Transverse colon (tissue), 4 donors: ENCODE measurements around the gene MMP10. TPM values are rescaled to one million over a fixed set of nuclear protein-coding genes. Genes with fewer than 3 reads are reported as not detected.
A peak's percentile ranks its signal among the peaks of the same experiment; 100 is the strongest.
"Not testable (repeated sequence)": the region's sequence is repeated elsewhere in the genome, so short reads cannot be mapped to it uniquely, and the experiment has no call there.

Experiments used
- DNase-seq: peaks from one replicate; pipeline ENCODE4 v3.0.0-alpha.2; 2019
- H3K27ac ChIP-seq, 4 donors: fragments of 200-600 bp; sonication (generic); 2 replicates each; pipeline ENCODE4 v1.5.1; 2016 to 2018; ENCODE audit warnings: inconsistent platforms in 4 of 4
- H3K27me3 ChIP-seq: fragments of 200-600 bp; sonication (generic); 2 replicates; pipeline ENCODE4 v1.5.1; 2017; ENCODE audit warnings: inconsistent platforms
- H3K36me3 ChIP-seq, 4 donors: fragments of 200-600 bp; sonication (generic); 2 replicates each; pipeline ENCODE4 v1.5.1; 2017 to 2019; ENCODE audit warnings: inconsistent platforms in 4 of 4
- H3K4me1 ChIP-seq, 4 donors: fragments of 200-600 bp; sonication (generic); 2 replicates each; pipeline ENCODE4 v1.5.1; 2017 to 2020; ENCODE audit warnings: inconsistent platforms in 4 of 4
- H3K4me3 ChIP-seq, 4 donors: fragments of 200-600 bp; sonication (generic); 1 replicate in 1 of 4; 2 replicates in 3 of 4; pipeline versions ENCODE4 v1.5.1 to v1.6.1; 2017 to 2019; ENCODE audit warnings: inconsistent platforms in 4 of 4
- H3K9me3 ChIP-seq, 2 donors: fragments of 200-600 bp; sonication (generic); 2 replicates each; pipeline ENCODE4 v1.5.1; 2017 to 2019; ENCODE audit warnings: inconsistent platforms in 2 of 2
- EP300 ChIP-seq: sonication (generic); formaldehyde crosslinking; IDR thresholded peaks from one replicate; pipeline ENCODE4 v1.6.1; 2017; ENCODE audit warnings: antibody characterized with exemption, low read depth
- POLR2A ChIP-seq: fragments of 450-650 bp; IDR thresholded peaks from one replicate; pipeline ENCODE4 v1.6.1; 2016; ENCODE audit warnings: antibody characterized with exemption, mild to moderate bottlenecking, moderate library complexity
- POLR2AphosphoS5 ChIP-seq, 3 donors: sonication (generic); formaldehyde crosslinking; IDR thresholded peaks; one replicate each; pipeline ENCODE4 v1.6.1; 2016; ENCODE audit warnings: antibody characterized with exemption in 3 of 3
- WGBS, 2 donors: methylation state at CpG; one replicate each; pipeline ENCODE4 v1.1.5; 2018; ENCODE audit warnings: low coverage in 1 of 2; 5-methylcytosine and 5-hydroxymethylcytosine counted together
- in situ Hi-C, 4 donors: fragments of 200-750 bp; cut with MboI; loops; one replicate each; pipeline versions ENCODE4 v1.15.0 to v1.15.1; 2017; ENCODE audit warnings: low sequenced_read_pairs in 3 of 4, low pct_ligation_motif_present in 1 of 4, low pct_unique_long_range_greater_than_20kb in 1 of 4
- intact Hi-C: fragments of 100-400 bp; cut with DNase I; formaldehyde crosslinking; loops from one replicate; pipeline ENCODE4 v1.15.1; 2023; ENCODE audit warnings: low total_unique reads
- total RNA-seq, 4 donors: library from RNA; depleted of rRNA; stranded (reverse); fragments of >200 nt; gene quantifications; one replicate each; pipeline ENCODE4 v1.1.0, GENCODE V29; 2016
- TF ChIP-seq, protein P1 (sequence below), 5 experiments: fragments of 200-600 bp in 3 of 5; fragments of 450-650 bp in 2 of 5; sonication (generic) in 3 of 5; IDR thresholded peaks; 1 replicate in 2 of 5; 2 replicates in 3 of 5; pipeline ENCODE4 v1.5.1; 2016 to 2017; ENCODE audit warnings: antibody characterized with exemption in 5 of 5, inconsistent platforms in 3 of 5, mild to moderate bottlenecking in 2 of 5, moderate library complexity in 1 of 5

MMP10 gene
- total RNA-seq, 4 donors from 2014 or later = 0.48 TPM; not detected in 3

DNA sequence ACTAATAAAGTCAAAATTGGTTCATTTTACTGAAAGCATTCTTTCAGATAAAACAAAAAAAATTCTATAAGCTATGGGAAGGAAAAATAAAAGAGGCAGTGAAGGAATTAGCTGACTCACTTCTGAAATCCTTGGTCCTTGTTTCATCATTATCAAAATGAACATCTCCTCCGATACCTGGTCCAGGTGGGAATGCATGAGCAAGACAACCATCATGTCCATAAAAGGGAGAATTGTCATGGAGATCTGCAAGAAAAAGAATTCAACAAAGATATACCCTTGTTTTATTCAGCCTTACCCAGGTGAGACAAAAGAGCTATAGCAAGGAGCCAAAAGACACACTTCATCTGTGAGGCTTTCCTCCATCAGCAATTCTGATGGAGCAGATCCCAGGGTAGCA, 27.2 kb downstream of the MMP10 start:
- in situ Hi-C loops (no loop called here), intact Hi-C loops (no loop called here)
- Histone ChIP-seq H3K4me3 (no peak overlapping the region), H3K4me1 (peaks cover 0 to 10% (median 0%) of the 10 kb centered on the region in 4 donors), H3K27me3 (no peaks in the 10 kb centered on the region), H3K9me3 (no peaks in the 10 kb centered on the region), H3K27ac (no peak overlapping the region), H3K36me3 (no peaks in the 10 kb centered on the region)
- TF ChIP-seq, protein P1, sequence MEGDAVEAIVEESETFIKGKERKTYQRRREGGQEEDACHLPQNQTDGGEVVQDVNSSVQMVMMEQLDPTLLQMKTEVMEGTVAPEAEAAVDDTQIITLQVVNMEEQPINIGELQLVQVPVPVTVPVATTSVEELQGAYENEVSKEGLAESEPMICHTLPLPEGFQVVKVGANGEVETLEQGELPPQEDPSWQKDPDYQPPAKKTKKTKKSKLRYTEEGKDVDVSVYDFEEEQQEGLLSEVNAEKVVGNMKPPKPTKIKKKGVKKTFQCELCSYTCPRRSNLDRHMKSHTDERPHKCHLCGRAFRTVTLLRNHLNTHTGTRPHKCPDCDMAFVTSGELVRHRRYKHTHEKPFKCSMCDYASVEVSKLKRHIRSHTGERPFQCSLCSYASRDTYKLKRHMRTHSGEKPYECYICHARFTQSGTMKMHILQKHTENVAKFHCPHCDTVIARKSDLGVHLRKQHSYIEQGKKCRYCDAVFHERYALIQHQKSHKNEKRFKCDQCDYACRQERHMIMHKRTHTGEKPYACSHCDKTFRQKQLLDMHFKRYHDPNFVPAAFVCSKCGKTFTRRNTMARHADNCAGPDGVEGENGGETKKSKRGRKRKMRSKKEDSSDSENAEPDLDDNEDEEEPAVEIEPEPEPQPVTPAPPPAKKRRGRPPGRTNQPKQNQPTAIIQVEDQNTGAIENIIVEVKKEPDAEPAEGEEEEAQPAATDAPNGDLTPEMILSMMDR (IDR thresholded peaks at IDR 0.05) = no peak
- DNase-seq = no peak
- WGBS, 2 donors = 100% methylated on average over 1 of the region's 1 CpG

DNA sequence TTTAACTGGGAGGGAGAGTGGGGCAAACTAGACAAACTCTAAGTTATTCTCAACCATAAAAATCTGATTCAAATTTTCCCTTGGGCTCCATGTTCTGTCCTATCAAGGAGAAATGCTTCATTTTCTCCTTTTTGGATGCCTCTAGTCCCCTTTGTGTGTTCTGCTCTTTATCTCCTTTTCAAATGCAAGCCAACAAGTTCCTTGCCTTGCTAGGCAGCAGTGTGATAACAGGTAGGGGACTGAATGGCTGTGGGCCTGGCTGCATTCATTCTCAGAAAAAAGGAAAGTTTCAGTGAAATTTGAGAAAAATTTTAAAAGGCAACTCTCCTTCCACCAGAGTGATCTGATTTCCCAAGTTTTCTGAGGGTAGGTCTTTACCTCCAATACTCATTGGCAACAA, 28.8 kb downstream of the MMP10 start:
- no peak overlapping the region for H3K27ac ChIP-seq
- H3K36me3 ChIP-seq = no peaks in the 10 kb centered on the region
- H3K4me1 ChIP-seq = peaks cover 0 to 6% (median 0%) of the 10 kb centered on the region in 4 donors
- no peak overlapping the region for H3K4me3 ChIP-seq
- no peaks in the 10 kb centered on the region for H3K9me3 ChIP-seq
- in situ Hi-C loops = no loop called here
- H3K27me3 ChIP-seq = no peaks in the 10 kb centered on the region
- intact Hi-C loops = no loop called here
- no peak for TF ChIP-seq POLR2AphosphoS5 (IDR thresholded peaks at IDR 0.05)
- no peak for TF ChIP-seq POLR2A
- TF ChIP-seq, protein P1 (IDR thresholded peaks at IDR 0.05) = no peak
- TF ChIP-seq EP300 = no peak
- no peak for DNase-seq

DNA sequence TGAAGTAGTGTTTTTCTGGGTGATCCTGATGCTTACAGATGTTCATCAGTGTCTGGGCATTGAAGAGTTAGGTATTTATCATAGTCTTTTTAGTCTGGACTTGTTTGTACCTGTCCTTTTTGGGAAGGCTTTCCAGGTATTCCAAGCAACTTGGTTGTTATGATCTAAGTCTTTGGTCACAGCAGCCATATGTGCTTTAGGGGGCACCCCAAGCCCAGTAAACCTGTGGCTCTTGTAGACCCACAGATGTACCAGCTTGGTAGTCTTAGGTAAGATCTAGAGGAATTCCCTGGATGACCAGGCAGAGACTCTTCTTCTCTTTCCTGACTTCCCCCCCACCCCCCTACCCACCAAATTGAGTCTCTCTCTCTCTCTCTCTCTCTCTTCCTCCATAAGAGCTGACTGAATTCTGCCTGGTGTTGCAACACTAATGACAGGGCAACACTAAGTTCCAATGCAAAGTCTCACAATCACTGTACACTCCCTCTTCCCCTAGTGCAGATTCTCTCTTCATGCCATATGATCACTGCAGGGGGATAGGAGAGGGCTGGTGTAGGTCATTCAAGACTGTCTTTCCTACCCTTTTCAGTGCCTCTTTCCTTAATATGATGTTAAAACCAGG, 31.2 kb downstream of the MMP10 start:
- Histone ChIP-seq H3K27me3 (no peaks in the 10 kb centered on the region), H3K36me3 (no peaks in the 10 kb centered on the region), H3K9me3 (no peaks in the 10 kb centered on the region), H3K4me1 (no peaks in the 10 kb centered on the region), H3K27ac (no peak overlapping the region), H3K4me3 (no peak overlapping the region)
- DNase-seq = no peak
- in situ Hi-C loops (loop anchor here in 2 of 4 donors (25.0 kb wide), 1 partner anchor 188 kb away; no protein-coding TSS in a partner anchor), intact Hi-C loops (no loop called here)
- TF ChIP-seq POLR2A (no peak), POLR2AphosphoS5 (IDR thresholded peaks at IDR 0.05) (no peak), EP300 (no peak)
- TF ChIP-seq, protein P1 (IDR thresholded peaks at IDR 0.05) = no peak

DNA sequence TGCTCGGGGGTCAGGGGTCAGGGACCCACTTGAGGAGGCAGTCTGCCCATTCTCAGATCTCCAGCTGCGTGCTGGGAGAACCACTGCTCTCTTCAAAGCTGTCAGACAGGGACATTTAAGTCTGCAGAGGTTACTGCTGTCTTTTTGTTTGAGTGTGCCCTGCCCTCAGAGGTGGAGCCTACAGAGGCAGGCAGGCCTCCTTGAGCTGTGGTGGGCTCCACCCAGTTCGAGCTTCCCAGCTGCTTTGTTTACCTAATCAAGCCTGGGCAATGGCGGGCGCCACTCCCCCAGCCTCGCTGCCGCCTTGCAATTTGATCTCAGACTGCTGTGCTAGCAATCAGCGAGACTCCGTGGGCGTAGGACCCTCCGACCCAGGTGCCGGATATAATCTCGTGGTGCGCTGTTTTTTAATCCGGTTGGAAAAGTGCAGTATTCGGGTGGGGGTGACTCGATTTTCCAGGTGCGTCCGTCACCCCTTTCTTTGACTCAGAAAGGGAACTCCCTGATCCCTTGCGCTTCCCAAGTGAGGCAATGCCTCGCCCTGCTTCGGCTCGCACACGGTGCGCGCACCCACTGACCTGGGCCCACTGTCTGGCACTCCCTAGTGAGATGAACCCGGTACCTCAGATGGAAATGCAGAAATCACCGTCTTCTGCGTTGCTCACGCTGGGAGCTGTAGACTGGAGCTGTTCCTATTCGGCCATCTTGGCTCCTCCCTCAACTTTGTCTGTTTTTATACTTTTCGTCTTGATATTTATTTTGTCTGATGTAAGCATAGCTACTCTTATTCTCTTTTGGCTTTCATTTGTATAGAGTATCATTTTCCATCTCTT, 33.5 kb downstream of the MMP10 start:
- H3K9me3 ChIP-seq, DNase-seq, H3K4me1 ChIP-seq, intact Hi-C loops, H3K27me3 ChIP-seq, H3K36me3 ChIP-seq: not testable (repeated sequence)
- Histone ChIP-seq H3K27ac (peak overlapping the region in 2 of 4 donors; percentile 24 to 40), H3K4me3 (peak overlapping the region in 2 of 4 donors; percentile 9 to 11)
- WGBS, 2 donors = 79 to 84% methylated on average over 12 to 31 of the region's 32 CpGs
- in situ Hi-C loops = loop anchor here in 2 of 4 donors (25.0 kb wide), 1 partner anchor 190 kb away; no protein-coding TSS in a partner anchor
